Panc1 (cell line): Measurements from ENCODE around the gene MAP1S. TPM values are rescaled to one million over a fixed set of nuclear protein-coding genes. Genes with fewer than 3 reads are reported as not detected.

ENCODE experiments used
- ATAC-seq: fragments of 200-7000 bp; cut with Tn5 transposase; 2 replicates; pipeline ENCODE4 v1.9.1; 2020; ENCODE audit warnings: mild to moderate bottlenecking, moderate library complexity
- BruUV-seq: library from RNA; stranded (reverse); fragments of 400-500 nt; replicated peaks from 2 replicates; lab custom pipeline; 2021; lab: Mats Ljungman, UMichigan
- CTCF ChIA-PET: fragments of 300-600 bp; sonication (Branson Sonifier 250); formaldehyde crosslinking; loops from one replicate; lab custom pipeline; 2022; ENCODE audit warnings: antibody characterized with exemption; lab: Charles Lee
- POLR2A ChIA-PET: fragments of 300-600 bp; sonication (Branson Sonifier 250); formaldehyde crosslinking; loops from one replicate; lab custom pipeline; 2022; ENCODE audit warnings: antibody characterized with exemption; lab: Charles Lee
- DNase-seq: peaks from one replicate; pipeline ENCODE4 v3.0.0-alpha.2; 2010; ENCODE audit warnings: low read depth, low spot score
- H3K27ac ChIP-seq: 2 replicates; pipeline ENCODE4 v1.5.1; 2011; ENCODE audit warnings: mild to moderate bottlenecking, low read length, inconsistent platforms
- H3K27me3 ChIP-seq: fragments of 200-500 bp; sonication (Bioruptor generic); 2 replicates; pipeline ENCODE4 v1.6.0; 2014; ENCODE audit warnings: low read length, inconsistent platforms; ENCODE audit not compliant: control insufficient read depth, insufficient read depth
- H3K36me3 ChIP-seq: fragments of 200-500 bp; sonication (Bioruptor generic); 2 replicates; pipeline ENCODE4 v1.5.1; 2014; ENCODE audit warnings: inconsistent platforms, mild to moderate bottlenecking, low read length, moderate library complexity; ENCODE audit not compliant: control insufficient read depth, insufficient read depth
- H3K4me1 ChIP-seq: 2 replicates; pipeline ENCODE4 v1.5.1; 2011; ENCODE audit warnings: inconsistent platforms, mild to moderate bottlenecking, low read length, moderate library complexity; ENCODE audit not compliant: control insufficient read depth, insufficient read depth
- H3K4me3 ChIP-seq, 2 experiments: 2 replicates each; pipeline ENCODE4 v1.5.1; 2011 to 2012; ENCODE audit warnings: low read depth in 2 of 2, low read length in 2 of 2, mild to moderate bottlenecking in 2 of 2, inconsistent platforms in 1 of 2, moderate library complexity in 1 of 2
- H3K9me3 ChIP-seq: fragments of 200-500 bp; sonication (Bioruptor generic); 2 replicates; pipeline ENCODE4 v1.5.1; 2014; ENCODE audit warnings: low read depth, mild to moderate bottlenecking, inconsistent platforms, low read length, moderate library complexity; ENCODE audit not compliant: control insufficient read depth, insufficient read depth
- POLR2AphosphoS5 ChIP-seq: IDR thresholded peaks from 2 replicates; pipeline ENCODE4 v1.6.1; 2012; ENCODE audit warnings: mild to moderate bottlenecking, low read depth, low read length, moderate library complexity
- SIN3A ChIP-seq: IDR thresholded peaks from 2 replicates; pipeline ENCODE4 v1.6.1; 2012; ENCODE audit warnings: low read depth, mild to moderate bottlenecking, low read length, moderate library complexity, borderline replicate concordance; ENCODE audit not compliant: insufficient read depth
- TCF7L2 ChIP-seq: IDR thresholded peaks from 2 replicates; pipeline ENCODE4 v1.6.1; 2011; ENCODE audit warnings: mild to moderate bottlenecking, low read depth, low read length, inconsistent platforms
- in situ Hi-C: cut with HindIII; loops from 2 replicates; pipeline ENCODE4 v1.10.0; 2016; ENCODE audit warnings: low sequenced_read_pairs, low pct_unique_long_range_greater_than_20kb
- intact Hi-C: fragments of 100-400 bp; cut with micrococcal nuclease; formaldehyde crosslinking; loops from one replicate; pipeline ENCODE4 v1.10.0; 2022; ENCODE audit not compliant: unreplicated experiment
- total RNA-seq: library from RNA; stranded (reverse); gene quantifications from one replicate; pipeline ENCODE4 v1.2.1, GENCODE V29; 2021; ENCODE audit not compliant: unreplicated experiment
- TF ChIP-seq, protein P1 (sequence below): fragments of 450-650 bp; IDR thresholded peaks from 2 replicates; pipeline ENCODE4 v1.5.1; 2017; ENCODE audit warnings: mild to moderate bottlenecking
- TF ChIP-seq, protein P2 (sequence below), 2 experiments: IDR thresholded peaks; 2 replicates each; pipeline ENCODE4 v1.6.1; 2011 to 2012; ENCODE audit warnings: low read depth in 2 of 2, control low read depth in 1 of 2, low read length in 1 of 2, mild to moderate bottlenecking in 1 of 2, moderate library complexity in 1 of 2; ENCODE audit not compliant: insufficient read depth in 1 of 2

Gene MAP1S
- total RNA-seq, 1 experiment from 2014 or later: 56.6 TPM

GRCh38 chr19:17726964-17727773, 7.9 kb downstream of the MAP1S start:
- TF ChIP-seq TCF7L2 (no peak), SIN3A (no peak)
- TF ChIP-seq, protein P1, sequence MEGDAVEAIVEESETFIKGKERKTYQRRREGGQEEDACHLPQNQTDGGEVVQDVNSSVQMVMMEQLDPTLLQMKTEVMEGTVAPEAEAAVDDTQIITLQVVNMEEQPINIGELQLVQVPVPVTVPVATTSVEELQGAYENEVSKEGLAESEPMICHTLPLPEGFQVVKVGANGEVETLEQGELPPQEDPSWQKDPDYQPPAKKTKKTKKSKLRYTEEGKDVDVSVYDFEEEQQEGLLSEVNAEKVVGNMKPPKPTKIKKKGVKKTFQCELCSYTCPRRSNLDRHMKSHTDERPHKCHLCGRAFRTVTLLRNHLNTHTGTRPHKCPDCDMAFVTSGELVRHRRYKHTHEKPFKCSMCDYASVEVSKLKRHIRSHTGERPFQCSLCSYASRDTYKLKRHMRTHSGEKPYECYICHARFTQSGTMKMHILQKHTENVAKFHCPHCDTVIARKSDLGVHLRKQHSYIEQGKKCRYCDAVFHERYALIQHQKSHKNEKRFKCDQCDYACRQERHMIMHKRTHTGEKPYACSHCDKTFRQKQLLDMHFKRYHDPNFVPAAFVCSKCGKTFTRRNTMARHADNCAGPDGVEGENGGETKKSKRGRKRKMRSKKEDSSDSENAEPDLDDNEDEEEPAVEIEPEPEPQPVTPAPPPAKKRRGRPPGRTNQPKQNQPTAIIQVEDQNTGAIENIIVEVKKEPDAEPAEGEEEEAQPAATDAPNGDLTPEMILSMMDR: no peak
- TF ChIP-seq, protein P2, sequence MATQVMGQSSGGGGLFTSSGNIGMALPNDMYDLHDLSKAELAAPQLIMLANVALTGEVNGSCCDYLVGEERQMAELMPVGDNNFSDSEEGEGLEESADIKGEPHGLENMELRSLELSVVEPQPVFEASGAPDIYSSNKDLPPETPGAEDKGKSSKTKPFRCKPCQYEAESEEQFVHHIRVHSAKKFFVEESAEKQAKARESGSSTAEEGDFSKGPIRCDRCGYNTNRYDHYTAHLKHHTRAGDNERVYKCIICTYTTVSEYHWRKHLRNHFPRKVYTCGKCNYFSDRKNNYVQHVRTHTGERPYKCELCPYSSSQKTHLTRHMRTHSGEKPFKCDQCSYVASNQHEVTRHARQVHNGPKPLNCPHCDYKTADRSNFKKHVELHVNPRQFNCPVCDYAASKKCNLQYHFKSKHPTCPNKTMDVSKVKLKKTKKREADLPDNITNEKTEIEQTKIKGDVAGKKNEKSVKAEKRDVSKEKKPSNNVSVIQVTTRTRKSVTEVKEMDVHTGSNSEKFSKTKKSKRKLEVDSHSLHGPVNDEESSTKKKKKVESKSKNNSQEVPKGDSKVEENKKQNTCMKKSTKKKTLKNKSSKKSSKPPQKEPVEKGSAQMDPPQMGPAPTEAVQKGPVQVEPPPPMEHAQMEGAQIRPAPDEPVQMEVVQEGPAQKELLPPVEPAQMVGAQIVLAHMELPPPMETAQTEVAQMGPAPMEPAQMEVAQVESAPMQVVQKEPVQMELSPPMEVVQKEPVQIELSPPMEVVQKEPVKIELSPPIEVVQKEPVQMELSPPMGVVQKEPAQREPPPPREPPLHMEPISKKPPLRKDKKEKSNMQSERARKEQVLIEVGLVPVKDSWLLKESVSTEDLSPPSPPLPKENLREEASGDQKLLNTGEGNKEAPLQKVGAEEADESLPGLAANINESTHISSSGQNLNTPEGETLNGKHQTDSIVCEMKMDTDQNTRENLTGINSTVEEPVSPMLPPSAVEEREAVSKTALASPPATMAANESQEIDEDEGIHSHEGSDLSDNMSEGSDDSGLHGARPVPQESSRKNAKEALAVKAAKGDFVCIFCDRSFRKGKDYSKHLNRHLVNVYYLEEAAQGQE (IDR thresholded peaks at IDR 0.05; ENCODE audit: insufficient read depth in 1 of 2, low read depth in 2 of 2, low read length in 1 of 2): no peak
- ATAC-seq (no peak), DNase-seq (no peak)
- no peaks in the 10 kb centered on the region for H3K27me3 ChIP-seq
- intact Hi-C loops (no loop called here), in situ Hi-C loops (no loop called here)
- ChIA-PET POLR2A (no interaction called here), CTCF (no interaction called here)
- no peak overlapping the region for H3K27ac ChIP-seq
- no TSS peak for BruUV-seq
- no peak overlapping the region for H3K4me3 ChIP-seq
- H3K9me3 ChIP-seq: no peaks in the 10 kb centered on the region
- H3K36me3 ChIP-seq: no peaks in the 10 kb centered on the region; the same call in 1 of the 2 replicates
- no peaks in the 10 kb centered on the region for H3K4me1 ChIP-seq

DNA sequence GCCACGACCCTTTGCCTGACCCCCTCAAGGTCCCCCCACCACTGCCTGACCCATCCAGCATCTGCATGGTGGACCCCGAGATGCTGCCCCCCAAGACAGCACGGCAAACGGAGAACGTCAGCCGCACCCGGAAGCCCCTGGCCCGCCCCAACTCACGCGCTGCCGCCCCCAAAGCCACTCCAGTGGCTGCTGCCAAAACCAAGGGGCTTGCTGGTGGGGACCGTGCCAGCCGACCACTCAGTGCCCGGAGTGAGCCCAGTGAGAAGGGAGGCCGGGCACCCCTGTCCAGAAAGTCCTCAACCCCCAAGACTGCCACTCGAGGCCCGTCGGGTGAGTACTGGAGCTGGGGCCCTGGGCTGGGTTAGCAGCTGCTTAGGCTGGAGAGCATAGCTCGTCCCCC, 8.6 kb downstream of the MAP1S start:
- no TSS peak for BruUV-seq
- POLR2A ChIA-PET: no interaction called here
- CTCF ChIA-PET: no interaction called here
- Histone ChIP-seq H3K36me3 (no peaks in the 10 kb centered on the region; the same call in 1 of the 2 replicates), H3K4me1 (no peaks in the 10 kb centered on the region), H3K27ac (no peak overlapping the region), H3K27me3 (no peaks in the 10 kb centered on the region), H3K4me3 (no peak overlapping the region), H3K9me3 (no peaks in the 10 kb centered on the region)
- intact Hi-C loops (no loop called here), in situ Hi-C loops (no loop called here)
- DNase-seq (no peak), ATAC-seq (no peak)
- TF ChIP-seq, protein P2 (IDR thresholded peaks at IDR 0.05; ENCODE audit: insufficient read depth in 1 of 2, low read depth in 2 of 2, low read length in 1 of 2): no peak
- TF ChIP-seq TCF7L2: no peak
- TF ChIP-seq, protein P1: no peak
- TF ChIP-seq SIN3A: no peak
- TF ChIP-seq POLR2AphosphoS5: no peak
